Breast epithelium (tissue), 4 donors: ENCODE measurements around the gene CPNE5. TPM values are rescaled to one million over a fixed set of nuclear protein-coding genes. Genes with fewer than 3 reads are reported as not detected.

Experiments
- DNase-seq, 2 donors: peaks; one replicate each; pipeline ENCODE4 v3.0.0-alpha.2; 2019; ENCODE audit warnings: low spot score in 2 of 2
- H3K27ac ChIP-seq, 2 donors: fragments of 200-600 bp; sonication (generic) in 1 of 2; one replicate each; pipeline ENCODE4 v1.5.1; 2016 to 2019; ENCODE audit warnings: mild to moderate bottlenecking in 1 of 2
- H3K27me3 ChIP-seq, 2 donors: fragments of 200-600 bp; sonication (generic) in 1 of 2; one replicate each; pipeline versions ENCODE4 v1.5.1 to v1.6.0; 2017 to 2019; ENCODE audit warnings: control low read depth in 1 of 2, mild to moderate bottlenecking in 1 of 2
- H3K36me3 ChIP-seq: fragments of 200-600 bp; one replicate; pipeline ENCODE4 v1.5.1; 2019
- H3K4me1 ChIP-seq, 2 donors: fragments of 200-600 bp; sonication (generic); one replicate each; pipeline ENCODE4 v1.5.1; 2016 to 2019; ENCODE audit warnings: control low read depth in 1 of 2
- H3K4me3 ChIP-seq, 3 donors: fragments of 200-600 bp; sonication (generic); 1 replicate in 2 of 3; 2 replicates in 1 of 3; pipeline ENCODE4 v1.5.1; 2016 to 2019; ENCODE audit warnings: mild to moderate bottlenecking in 3 of 3, moderate library complexity in 2 of 3
- H3K9me3 ChIP-seq, 2 donors: fragments of 200-600 bp; sonication (generic) in 1 of 2; one replicate each; pipeline ENCODE4 v1.5.1; 2016 to 2019; ENCODE audit warnings: control low read depth in 1 of 2
- POLR2A ChIP-seq: fragments of 450-650 bp; IDR thresholded peaks from one replicate; pipeline ENCODE4 v1.6.1; 2016; ENCODE audit warnings: antibody characterized with exemption, mild to moderate bottlenecking, moderate library complexity
- POLR2AphosphoS5 ChIP-seq, 3 donors: sonication (generic); formaldehyde crosslinking; IDR thresholded peaks; one replicate each; pipeline ENCODE4 v1.6.1; 2017; ENCODE audit warnings: antibody characterized with exemption in 3 of 3
- intact Hi-C: fragments of 100-400 bp; cut with DNase I; formaldehyde crosslinking; loops from one replicate; pipeline ENCODE4 v1.15.1; 2023; ENCODE audit warnings: low total_unique reads
- total RNA-seq, 3 donors: library from RNA; depleted of rRNA; stranded (reverse); fragments of >200 nt; gene quantifications; one replicate each; pipeline ENCODE4 v1.1.0, GENCODE V29; 2016
- TF ChIP-seq, protein P1 (sequence below), 3 donors: fragments of 450-650 bp; IDR thresholded peaks; one replicate each; pipeline ENCODE4 v1.5.1; 2016 to 2017; ENCODE audit warnings: antibody characterized with exemption in 3 of 3, mild to moderate bottlenecking in 3 of 3, moderate library complexity in 3 of 3

CPNE5 gene
- total RNA-seq, 3 donors from 2014 or later, result 0.96 to 5.2 (median 3.7) TPM

DNA sequence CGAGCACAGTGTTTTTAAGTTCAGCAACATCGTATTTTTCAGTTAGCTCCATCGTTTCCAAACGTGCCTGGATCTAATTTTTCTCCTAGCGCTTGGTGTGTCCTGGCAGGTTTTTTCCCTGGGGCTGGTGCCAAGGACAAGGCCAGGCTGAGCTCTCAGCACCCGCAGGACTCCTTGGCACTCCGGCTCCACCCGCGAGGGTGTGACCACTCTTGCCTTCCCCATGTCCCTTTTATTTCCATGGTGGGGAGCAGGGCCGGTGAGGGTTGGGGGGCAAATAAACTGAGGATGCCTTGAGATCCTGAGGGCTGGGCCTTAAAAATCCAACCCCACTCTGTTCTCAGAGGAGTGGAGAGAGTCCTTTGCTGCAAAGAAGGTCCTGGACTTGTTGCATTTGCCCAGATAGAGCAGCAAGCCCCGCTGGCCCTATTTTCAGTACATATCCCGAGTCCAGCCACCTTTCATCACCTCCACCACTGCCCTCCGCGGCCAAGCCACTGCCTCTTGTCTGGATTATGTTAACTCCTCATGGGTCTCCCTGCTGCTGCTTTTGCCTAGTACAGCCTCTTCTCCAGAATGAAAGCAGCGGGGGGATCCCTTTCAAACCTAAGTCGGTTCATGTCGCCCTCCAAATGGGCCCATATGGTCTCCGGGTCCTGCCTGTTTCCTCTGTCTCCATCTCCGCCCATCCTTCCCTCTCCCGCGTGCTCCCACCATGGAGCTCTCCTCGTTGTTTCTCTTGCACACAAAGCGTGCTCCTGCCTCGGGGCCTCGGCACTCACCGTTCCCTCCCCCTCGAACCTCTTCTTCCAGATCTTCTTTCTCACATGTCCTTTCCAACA is 146.2 kb downstream of the CPNE5 start:
- Histone ChIP-seq H3K9me3 (no peaks in the 10 kb centered on the region), H3K4me3 (no peak overlapping the region), H3K27me3 (no peaks in the 10 kb centered on the region), H3K36me3 (no peaks in the 10 kb centered on the region), H3K4me1 (no peaks in the 10 kb centered on the region), H3K27ac (no peak overlapping the region)
- TF ChIP-seq POLR2AphosphoS5 (IDR thresholded peaks at IDR 0.05) (no peak), POLR2A (no peak)
- TF ChIP-seq, protein P1, sequence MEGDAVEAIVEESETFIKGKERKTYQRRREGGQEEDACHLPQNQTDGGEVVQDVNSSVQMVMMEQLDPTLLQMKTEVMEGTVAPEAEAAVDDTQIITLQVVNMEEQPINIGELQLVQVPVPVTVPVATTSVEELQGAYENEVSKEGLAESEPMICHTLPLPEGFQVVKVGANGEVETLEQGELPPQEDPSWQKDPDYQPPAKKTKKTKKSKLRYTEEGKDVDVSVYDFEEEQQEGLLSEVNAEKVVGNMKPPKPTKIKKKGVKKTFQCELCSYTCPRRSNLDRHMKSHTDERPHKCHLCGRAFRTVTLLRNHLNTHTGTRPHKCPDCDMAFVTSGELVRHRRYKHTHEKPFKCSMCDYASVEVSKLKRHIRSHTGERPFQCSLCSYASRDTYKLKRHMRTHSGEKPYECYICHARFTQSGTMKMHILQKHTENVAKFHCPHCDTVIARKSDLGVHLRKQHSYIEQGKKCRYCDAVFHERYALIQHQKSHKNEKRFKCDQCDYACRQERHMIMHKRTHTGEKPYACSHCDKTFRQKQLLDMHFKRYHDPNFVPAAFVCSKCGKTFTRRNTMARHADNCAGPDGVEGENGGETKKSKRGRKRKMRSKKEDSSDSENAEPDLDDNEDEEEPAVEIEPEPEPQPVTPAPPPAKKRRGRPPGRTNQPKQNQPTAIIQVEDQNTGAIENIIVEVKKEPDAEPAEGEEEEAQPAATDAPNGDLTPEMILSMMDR (IDR thresholded peaks at IDR 0.05), result no peak
- intact Hi-C loops, result no loop called here
- no peak for DNase-seq

DNA sequence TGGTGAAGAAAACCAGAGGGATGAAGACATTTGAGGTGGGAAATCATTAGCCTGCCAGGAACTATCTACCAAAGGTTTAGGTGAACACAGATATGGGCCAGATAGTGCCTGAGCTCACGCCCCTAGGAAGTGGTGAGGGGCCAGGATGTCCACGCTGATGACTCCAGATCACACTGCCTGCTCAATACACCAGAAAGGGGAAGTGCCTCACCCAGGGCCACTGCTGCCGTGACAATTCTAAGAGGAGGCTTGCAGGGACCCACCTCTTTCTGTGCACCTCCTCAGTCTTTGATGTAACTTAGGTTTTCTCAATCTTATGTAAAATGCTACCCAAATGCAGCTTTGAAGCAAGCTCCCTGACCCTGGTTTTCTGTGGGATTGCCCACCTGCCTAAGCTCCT is 147.0 kb downstream of the CPNE5 start:
- H3K4me1 ChIP-seq, result no peaks in the 10 kb centered on the region
- no peak for DNase-seq
- TF ChIP-seq, protein P1 (IDR thresholded peaks at IDR 0.05), result no peak
- TF ChIP-seq POLR2AphosphoS5 (IDR thresholded peaks at IDR 0.05) (no peak), POLR2A (no peak)
- H3K27me3 ChIP-seq, result no peaks in the 10 kb centered on the region
- no peak overlapping the region for H3K27ac ChIP-seq
- H3K36me3 ChIP-seq, result no peaks in the 10 kb centered on the region
- intact Hi-C loops, result no loop called here
- H3K4me3 ChIP-seq, result no peak overlapping the region
- no peaks in the 10 kb centered on the region for H3K9me3 ChIP-seq

DNA sequence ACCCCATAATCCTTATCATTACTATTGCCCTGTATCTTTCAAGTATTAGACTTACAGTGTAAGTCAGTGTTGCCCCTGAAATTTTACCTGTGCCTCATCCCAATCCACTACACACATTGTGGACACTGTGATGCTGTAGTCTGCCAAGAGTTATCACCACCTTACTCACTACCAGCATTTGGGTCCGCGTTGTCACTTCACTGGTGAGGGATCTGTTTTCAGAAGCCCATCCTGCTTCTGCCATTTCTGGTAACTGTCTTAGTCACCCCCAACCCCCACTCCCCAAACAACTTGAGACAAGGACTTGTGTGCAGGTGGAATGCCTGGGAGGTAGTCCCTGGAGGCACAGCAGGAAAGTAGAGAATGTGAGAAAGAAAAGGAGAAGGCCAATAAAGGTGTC is 147.6 kb downstream of the CPNE5 start:
- TF ChIP-seq POLR2A (no peak), POLR2AphosphoS5 (IDR thresholded peaks at IDR 0.05) (no peak)
- TF ChIP-seq, protein P1 (IDR thresholded peaks at IDR 0.05), result no peak
- no peaks in the 10 kb centered on the region for H3K9me3 ChIP-seq
- no peak overlapping the region for H3K27ac ChIP-seq
- H3K4me1 ChIP-seq, result no peaks in the 10 kb centered on the region
- no peaks in the 10 kb centered on the region for H3K36me3 ChIP-seq
- no peak overlapping the region for H3K4me3 ChIP-seq
- no peaks in the 10 kb centered on the region for H3K27me3 ChIP-seq
- intact Hi-C loops, result no loop called here
- DNase-seq, result no peak

DNA sequence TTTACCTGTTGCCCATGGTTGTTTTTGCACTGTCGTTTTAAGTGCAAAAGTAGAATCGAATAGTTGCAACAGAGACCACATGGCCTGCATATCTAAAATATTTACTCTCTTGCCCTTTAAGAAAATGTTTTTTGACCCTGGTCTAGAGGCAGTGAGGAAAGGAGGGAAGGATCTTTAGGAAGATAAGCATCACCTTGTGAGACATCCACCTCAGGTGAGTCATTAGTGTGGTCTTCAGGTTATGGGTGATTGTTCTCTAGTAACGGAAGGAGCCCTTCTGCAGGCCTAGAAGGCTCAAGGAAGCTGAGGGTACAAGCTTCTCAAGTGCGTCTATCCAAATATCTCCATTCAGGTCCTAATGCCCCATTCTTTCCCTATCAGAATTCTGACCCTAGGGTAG is 148.2 kb downstream of the CPNE5 start:
- Histone ChIP-seq H3K4me1 (no peaks in the 10 kb centered on the region), H3K27ac (no peak overlapping the region), H3K27me3 (no peaks in the 10 kb centered on the region), H3K36me3 (no peaks in the 10 kb centered on the region), H3K4me3 (no peak overlapping the region), H3K9me3 (no peaks in the 10 kb centered on the region)
- no peak for DNase-seq
- intact Hi-C loops, result no loop called here
- TF ChIP-seq POLR2A (no peak), POLR2AphosphoS5 (IDR thresholded peaks at IDR 0.05) (no peak)
- TF ChIP-seq, protein P1 (IDR thresholded peaks at IDR 0.05), result no peak

Other genes with a start within 250 kb of the CPNE5 start
- 100 to 1,000 TPM; 163 to 425 (median 276) TPM for gene SRSF3, start 245.1 kb downstream of the CPNE5 start, total RNA-seq
- gene CDKN1A, start 160.7 kb downstream of the CPNE5 start, total RNA-seq, result 100 to 1,000 TPM; 125 to 144 (median 143) TPM
- gene RAB44, start 141.6 kb downstream of the CPNE5 start, total RNA-seq, result 1 to 10 TPM in 1 of 3 donors, under 1 TPM in 2; under 0.01 to 1.9 (median 0.29) TPM
- gene PPIL1, start 35.4 kb upstream of the CPNE5 start, total RNA-seq, result 10 to 100 TPM in 2 of 3 donors, 1 to 10 TPM in 1; 4.5 to 24.7 (median 19.7) TPM
- gene C6orf89, start 46.5 kb upstream of the CPNE5 start, total RNA-seq, result 10 to 100 TPM; 32.8 to 58.7 (median 45.4) TPM
- gene PI16, start 115.3 kb upstream of the CPNE5 start, total RNA-seq, result 10 to 100 TPM in 1 of 3 donors, 1 to 10 TPM in 2; 2.8 to 14.9 (median 5.2) TPM
- 100 to 1,000 TPM; 187 to 229 (median 215) TPM for gene MTCH1, start 146.8 kb upstream of the CPNE5 start, total RNA-seq
- gene FGD2, start 166.2 kb upstream of the CPNE5 start, total RNA-seq, result 10 to 100 TPM; 11.5 to 51.4 (median 18.6) TPM